GM19043 (cell line): ENCODE data around the gene PTPRB.

Source experiments
- ATAC-seq: cut with Tn5 transposase; IDR thresholded peaks from one replicate; pipeline ENCODE4 v1.9.1; 2021; ENCODE audit warnings: low read depth; ENCODE audit not compliant: unreplicated experiment

Gene PTPRB

DNA sequence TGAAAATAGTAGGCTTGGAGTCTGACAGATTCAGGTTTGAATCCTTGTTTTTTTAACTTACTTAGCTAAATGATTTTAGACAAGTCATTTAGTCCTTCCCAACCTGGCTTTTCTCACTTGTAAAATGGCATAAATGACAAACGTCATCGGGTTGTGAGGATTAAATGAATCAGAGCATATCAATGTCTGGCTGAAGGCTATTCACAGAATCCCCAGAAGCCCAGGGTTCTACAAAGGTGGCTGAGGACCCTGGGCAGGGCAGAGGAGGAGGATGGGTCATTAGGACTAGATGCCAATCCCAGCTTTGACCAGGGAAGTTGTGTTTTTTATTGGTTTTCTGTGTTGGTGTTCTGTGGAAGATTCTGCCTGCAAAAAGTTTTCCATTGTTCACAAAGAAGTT is 7.6 kb upstream of the PTPRB start:
- no peak for ATAC-seq

DNA sequence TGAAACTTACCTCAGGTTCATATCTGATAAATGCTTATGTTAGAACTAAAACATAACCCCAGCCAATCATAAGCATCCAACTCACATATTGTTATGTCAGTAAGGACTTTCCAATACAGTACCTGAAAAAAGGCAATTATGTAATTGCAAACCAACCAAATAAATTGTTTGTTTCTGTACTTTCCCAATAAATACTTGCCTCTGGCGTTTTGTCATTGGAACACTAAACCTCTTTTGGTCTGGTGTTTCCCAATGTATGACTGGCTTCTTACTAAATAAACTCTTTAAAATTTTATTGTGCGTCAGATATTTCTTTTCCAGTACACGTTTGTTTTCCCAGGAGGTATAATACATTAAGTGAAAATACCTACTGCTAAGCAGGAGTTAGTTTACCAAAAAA is 6.7 kb upstream of the PTPRB start:
- no peak for ATAC-seq

DNA sequence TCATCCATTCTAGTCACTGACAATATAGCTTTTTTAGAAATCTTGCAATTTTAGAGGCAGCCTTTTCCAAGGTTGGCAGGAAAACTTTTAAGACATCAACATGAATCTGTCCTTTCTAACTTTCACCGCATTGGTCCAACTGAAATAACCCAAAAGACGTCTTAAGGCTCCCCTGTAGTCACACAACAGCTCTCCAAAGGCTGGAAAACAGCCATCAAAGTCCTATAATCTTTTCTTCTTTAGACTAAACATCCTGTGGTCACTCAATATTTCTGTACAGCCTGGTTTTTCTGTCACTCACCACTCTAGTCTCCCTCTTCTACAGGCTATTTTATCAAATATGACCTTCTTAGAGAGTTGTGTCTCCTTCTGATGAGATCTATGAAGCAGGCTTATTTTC is 4.5 kb upstream of the PTPRB start:
- ATAC-seq = no peak

DNA sequence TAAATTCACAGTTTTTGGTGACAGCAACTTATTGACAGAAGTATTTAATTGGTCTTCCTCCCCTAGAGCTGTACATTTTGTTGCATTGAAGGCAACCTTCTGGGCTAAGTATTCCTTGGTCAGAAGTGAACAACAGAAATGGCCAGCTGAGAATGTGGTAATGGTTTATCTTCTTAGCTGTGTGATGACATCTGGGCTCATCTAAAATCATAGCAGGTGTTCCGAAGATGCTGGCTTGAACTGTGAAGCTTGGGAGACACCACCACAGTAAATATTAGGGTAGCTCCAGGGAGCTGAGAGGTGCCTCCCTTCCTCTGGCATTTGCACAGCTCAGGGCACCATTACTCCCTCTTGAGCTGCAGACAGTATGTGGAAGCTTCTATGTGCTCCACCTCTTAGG is 3.7 kb upstream of the PTPRB start:
- ATAC-seq = no peak

DNA sequence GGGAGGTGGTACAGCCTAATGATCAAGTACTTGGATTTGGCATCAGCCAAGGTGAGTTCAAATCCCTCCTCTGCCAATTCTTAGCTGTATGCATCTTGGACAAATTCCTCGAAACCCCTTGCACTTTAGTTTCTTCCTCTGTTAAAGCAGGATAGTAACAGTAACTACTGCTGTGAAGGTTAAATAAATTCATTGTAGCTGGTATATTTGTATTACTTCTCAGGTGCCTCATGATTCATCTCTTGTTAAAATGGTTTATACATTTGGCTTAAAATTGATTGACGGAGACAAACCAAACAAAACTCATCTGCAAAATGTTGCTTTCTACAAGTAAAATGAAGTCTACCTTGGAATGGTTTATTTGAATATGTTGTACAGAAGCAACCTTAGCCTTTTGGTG is 2.3 kb upstream of the PTPRB start:
- ATAC-seq = no peak

DNA sequence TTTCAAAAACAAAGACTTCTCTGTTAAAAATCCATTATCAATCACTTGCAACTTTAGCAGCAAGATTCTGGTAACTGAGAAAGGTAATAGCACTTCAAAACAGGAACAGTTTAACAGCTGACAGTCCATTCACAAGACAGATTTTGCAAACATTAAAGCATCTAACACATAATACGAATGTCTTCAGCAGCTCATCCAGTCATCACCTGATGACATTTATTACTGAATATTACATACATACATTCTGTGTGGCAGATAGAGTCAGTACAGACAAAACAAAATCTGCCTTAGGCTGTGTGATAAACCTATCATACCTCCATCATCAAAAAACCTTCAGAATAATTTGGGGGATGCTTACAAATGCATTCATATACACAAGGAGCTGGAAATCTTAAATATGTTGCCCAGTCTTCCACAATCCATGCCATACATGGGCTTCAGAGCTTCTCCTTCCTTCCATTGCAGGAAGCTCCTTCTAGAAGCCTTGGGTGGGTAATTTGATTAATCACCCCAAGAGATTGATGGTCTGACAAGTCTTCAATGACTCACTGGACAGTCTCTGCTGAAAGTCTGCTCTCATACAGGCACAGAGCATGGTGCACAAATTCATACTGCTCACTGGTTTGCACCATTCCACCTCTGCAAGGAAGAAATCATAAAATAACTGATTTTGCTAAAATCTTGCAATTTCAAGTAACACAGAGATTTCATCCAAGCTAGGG is 1.6 kb upstream of the PTPRB start:
- no peak for ATAC-seq

DNA sequence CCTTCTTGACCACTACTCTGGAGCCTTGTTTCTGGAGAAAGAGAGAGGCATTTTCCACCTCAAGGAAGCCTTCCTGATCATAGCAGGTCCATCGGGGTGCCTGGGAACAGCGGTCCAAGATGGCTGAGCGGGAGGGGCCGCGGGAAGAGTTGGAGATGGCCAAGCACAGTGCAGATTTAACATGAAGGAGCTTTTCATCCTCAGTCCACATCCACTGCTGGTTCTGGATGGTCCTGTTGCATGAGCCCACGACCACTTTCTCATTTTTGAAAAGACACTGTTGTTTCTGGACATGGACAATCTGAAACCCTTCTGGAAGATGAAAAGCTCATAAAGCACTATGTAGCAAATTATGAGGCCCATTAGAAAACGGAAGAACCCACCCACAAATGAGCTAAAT is 1.5 kb downstream of the PTPRB start:
- no peak for ATAC-seq

DNA sequence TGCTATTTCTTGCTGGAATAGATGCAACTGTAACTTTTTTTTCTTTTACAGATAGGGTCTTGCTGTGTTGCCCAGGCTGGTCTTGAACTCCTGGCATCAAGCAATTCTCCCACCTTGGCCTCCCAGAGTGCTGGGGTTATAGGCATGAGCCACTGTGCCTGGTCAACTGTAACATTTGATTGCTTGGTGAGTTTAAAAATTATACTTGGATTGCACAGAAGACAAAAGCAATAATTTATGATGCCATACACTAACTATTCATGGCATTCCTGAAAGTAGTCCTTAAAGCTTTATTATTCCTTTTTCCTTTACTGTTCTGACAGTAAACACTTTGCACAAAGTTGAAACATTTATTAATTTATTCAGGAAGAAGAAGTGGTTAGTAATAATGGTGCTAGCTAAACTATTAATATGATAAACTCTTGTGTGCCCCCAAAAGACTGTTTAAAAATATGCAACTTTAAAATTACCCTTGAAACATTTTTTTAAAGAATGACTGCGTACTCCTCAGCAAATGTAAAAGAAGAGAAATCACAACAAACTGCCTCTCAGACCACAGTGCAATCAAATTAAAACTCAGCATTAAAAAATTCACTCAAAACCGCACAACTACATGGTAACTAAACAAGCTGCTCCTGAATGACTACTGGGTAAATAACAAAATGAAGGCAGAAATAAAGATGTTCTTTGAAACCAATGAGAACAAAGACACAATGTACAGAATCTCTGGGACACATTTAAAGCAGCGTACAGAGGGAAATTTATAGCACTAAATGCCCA is 8.3 kb downstream of the PTPRB start:
- no peak for ATAC-seq

DNA sequence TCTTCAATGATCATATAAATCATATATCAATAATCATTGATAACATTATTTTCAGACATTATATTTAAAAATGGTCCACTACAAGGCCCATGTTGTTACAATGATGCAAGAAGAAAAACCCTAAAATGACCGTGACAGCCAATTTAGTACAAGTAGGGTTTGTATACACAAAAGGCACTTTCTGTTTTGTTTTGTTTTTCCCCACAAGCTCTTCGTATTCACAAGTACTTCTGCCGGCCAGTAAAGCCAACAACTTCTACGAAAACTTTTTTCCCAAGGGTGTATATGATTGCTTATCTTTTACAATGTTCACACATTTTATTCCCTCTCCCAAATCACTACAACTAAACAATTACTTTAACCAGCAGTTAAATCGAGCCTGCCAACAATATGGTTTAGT is 9.6 kb downstream of the PTPRB start:
- no peak for ATAC-seq

DNA sequence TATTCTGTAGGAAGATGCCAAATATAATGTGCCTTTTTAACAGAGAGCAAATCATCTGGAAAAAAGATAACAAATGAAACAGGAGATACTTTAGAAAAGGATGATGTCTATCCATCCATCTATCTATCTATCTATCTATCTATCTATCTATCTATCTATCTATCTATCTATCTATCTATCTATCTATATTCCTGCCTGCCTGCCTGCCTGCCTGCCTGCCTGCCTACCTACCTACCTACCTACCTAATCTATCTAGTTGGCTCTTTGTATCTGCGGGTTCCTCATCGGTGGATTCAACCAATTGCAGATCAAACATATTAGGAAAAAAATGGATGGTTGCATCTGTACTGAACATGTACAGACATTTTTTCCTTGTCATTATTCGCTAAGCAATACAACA is 11.0 kb downstream of the PTPRB start:
- ATAC-seq = no peak

DNA sequence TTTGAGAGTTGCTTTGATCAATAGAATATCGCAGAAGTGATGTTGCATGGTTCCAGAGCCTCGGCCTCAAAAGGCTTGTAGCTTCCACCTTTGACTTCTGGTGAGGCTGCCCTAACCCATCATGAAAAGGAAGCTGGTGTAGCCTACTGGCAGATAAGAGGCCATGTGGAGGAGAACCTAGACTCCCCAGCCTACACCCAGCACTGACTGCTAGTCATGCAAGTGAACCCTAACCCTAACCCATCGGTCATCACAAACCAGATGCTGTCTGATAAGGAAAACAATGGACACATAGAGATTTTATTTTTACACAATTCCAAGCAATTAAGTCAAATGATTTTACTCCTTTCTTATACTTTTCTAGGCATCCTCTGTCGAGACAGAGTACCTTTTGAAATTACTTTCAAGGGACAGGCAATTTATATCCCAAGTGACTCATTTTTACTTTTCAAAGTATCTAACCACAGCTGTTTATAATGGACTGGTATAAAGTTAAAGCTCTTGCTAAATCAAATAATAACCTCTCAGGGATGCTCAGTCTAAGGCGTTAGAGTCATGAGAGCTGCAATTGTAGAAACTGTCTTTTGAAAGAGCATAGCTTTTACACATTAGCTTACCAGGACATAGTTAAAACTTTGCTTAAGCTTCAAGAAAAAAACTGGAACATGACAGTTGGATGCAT is 17.6 kb downstream of the PTPRB start:
- no peak for ATAC-seq

DNA sequence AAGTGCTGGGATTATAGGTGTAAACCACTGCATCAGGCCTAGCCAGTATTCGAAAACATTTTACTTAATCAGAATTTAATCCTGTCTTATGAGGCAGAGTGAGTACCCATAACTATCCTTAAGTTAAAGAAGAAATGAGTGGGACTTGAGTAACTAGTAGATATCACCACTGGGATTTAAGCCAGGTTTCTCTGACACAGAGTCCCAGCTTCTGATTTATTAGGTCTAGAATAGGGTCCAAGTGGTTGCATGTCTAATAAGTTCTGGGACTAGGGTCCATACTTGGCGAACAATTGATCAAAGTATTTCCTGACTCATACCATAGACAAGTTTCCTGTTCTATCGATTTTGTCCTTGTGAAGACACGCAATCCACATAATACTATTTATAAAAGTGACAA is 18.9 kb downstream of the PTPRB start:
- ATAC-seq = no peak

DNA sequence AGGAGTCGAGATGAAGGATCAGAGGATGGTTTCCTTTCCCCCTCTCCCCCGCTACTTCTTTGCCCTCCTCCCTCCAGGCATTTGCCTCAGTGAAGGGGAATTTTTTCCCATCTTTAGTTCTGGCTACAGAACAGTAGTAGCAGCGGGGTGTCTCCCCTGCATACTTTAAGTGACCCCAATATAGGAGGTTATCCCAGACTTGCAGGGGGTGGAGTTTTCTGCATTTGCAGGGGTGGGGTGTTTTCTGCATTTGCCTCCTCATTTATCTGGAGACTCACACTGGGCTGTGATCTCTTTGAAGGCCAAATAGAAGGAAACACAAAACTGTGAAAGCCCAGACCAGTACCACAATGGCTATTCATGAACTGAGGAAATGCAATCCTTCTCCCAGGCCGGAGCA is 19.8 kb downstream of the PTPRB start:
- no peak for ATAC-seq

DNA sequence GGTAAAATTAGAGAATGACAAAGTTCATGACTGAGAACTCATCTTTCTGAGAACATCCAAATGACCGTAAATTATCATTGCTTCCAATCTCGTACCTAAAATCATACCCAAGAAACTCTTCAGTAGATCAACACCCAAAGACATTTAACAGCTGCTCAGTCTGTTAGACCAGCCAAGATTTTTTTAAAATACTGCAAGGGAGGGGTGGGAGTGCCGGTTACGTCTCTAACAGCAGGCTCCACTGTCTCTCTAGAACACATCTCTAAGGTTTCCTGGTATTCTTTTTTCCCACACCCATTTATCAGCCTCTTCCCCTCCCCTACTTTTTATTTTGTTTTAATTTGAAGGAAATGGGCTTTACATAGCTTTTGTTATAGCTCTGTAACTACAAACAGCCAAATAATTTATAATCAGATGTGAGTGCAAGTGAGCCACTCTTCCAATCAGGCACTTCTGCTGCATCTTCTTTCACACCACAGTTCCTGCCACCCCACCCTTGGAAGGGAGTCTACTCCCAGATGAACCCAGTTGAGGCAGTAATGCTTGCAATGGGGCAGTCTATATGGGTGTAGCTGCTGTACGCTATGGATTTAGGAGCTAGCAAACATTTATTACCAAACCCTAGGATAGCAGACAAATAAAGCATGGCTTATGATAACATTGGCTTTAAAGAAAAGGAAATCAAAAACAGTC is 21.9 kb downstream of the PTPRB start:
- no peak for ATAC-seq

DNA sequence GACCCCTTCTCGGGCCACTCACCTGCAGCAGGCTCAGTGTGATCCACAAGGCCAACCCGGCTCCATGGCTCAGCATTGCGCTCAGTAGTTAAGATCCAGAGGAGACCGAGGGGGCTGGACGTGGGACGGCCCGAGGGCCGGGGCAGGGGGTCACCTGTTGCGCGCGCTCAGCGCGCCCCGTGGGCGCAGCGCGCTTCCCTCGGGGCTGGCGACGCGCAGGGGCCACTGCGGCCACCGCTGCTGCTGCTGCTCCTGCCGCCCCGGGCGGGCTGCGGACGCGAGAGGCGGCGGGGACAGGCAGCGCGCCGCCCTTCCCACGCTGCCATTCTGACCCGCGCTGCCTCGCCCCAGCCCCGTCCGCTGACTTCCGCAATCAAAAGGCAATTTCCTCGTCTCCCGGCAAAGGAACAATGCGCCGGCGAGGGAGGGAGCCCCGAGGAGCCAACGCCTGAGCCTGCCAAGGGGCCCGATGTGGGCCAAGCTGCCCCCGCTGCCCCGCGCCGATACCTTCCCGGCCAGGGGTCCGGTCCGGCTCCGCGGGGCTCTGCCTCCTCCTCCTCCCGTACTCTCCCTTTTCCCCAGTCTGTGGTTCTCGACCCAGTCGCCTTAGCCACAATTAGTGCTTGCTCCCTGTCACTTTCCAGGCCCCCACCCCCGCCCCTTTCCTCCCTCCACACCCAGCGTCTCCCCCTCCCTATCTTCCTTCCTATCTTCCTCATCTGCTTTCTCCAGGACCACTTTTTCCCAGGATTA is 27.3 kb downstream of the PTPRB start:
- ATAC-seq = no peak

DNA sequence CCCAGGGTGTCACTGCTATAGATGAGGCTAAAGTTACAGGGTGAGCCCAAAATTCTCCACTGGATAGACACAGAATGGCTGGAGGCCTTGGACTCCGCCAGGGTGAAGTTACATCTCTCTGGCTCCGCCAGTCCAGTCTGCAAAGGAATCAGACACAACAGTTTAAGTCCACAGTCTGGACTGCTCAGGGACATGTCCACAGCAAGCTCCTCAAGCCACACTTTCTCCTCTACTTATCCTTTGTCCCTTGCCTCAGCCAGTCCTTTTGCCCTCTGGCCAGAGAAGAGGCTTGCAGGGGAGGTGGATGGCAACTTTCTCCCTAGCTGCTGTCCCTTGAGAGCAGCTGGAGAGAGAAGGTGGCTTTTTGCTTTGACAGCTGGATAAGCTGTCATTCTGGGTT is 28.0 kb downstream of the PTPRB start:
- ATAC-seq = no peak

DNA sequence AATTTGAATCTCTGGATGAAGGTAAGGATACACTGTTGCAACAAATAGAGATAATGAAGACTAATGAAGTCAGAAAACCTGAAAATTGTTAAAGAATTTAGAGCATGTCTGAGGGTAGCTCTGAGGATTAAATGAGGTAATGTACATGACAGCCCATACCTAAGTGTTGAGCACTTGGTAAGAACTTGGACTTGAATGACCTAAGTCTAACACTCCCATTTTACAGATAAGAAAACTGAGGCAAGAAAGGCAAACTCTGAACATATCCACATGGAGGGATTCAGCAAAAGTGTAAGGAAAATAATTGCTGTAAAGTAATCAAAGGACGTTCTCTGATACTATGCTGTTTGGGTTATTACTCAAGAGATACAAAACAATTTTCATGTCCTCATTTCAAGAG is 29.0 kb downstream of the PTPRB start:
- ATAC-seq = no peak

DNA sequence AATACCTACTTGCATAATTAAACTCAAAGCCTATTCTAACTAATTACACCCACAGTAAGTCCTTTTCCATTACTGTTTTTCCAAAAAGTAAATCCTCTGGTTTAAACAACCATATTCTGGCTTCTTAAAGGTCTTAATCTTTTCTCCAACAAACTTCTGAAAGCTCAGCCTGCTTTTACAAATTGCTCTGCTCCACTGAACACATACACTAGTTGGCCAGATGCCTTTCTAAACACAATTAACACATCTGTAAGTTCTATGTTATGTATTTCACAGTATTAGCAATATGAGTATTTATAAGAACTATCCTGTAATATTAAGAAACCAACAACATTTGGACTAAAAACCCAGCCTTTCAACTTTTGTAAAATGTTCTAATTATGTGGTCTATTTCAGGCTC is 30.1 kb downstream of the PTPRB start:
- no peak for ATAC-seq

DNA sequence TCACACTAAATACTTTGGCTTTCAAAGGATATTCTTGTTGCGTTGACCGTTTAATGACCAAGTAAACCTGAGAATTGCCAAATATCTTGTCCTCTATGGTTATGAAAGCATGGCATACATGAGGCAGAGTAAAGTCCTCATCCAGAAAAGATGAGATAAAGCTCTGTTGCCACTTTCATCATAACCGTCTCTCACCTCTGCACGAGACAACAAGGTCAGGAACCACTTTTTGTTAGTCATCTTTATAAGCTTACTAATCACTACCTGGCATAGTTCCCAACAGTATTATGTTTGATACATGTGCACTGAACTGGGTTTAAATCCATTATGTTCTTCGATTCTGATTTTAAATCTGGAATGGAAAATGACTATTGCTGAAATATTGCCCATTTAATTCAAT is 31.3 kb downstream of the PTPRB start:
- ATAC-seq = no peak

DNA sequence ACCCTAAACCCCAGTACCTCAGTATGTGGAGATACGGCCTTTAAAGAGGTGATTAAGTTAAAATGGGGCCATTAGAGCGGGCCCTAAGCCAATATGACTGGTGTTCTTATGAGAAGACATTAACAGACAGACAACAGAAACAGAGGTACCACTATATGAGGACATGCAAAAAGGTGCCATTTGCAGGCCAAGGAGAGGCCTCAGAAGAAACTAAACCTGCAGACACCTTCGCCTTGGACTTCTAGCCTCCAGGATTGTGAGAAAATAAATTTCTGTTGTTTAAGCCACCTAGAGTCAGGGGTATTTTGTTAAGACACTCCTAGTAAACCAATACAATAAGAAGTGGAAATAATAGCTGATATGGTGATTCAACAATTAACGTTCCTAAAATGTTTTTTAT is 32.6 kb downstream of the PTPRB start:
- no peak for ATAC-seq

DNA sequence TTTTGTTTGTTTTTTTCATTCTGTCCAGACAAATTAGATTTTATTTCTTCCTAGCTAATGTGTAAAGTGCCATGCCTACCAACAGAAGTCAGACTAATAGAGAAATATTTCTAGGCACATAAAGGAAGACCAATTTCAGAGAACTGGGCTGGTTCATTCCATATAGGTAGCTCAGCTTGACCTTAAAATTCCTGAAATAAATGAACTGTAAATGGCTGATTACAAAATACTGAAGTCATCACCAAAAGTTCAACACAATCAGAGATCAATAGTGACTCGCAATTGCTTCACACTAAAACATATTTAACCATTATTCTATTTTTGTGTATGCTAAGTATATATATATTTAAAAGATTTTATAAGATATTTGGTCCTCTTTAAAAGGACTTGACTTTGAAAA is 34.2 kb downstream of the PTPRB start:
- ATAC-seq = no peak
